Bronchial epithelial cell (primary cell): ENCODE measurements around the gene PFN1. TPM values are rescaled to one million over a fixed set of nuclear protein-coding genes. Genes with fewer than 3 reads are reported as not detected.

Experiments
- DNase-seq: peaks from one replicate; pipeline ENCODE4 v3.0.0-alpha.2; 2010; ENCODE audit warnings: low read depth
- FAIRE-seq: peaks from 2 replicates; lab custom pipeline; 2011; peaks lifted over from hg19 to GRCh38; lab: Jason Lieb, UNC
- H3K27me3 ChIP-seq: 2 replicates; pipeline ENCODE4 v1.5.1; 2011; ENCODE audit warnings: low read length; ENCODE audit not compliant: control insufficient read depth, insufficient read depth
- H3K36me3 ChIP-seq: 2 replicates; pipeline ENCODE4 v1.5.1; 2011; ENCODE audit warnings: low read length; ENCODE audit not compliant: control insufficient read depth, insufficient read depth
- H3K4me3 ChIP-seq: 2 replicates; pipeline ENCODE4 v1.5.1; 2011; ENCODE audit warnings: mild to moderate bottlenecking, low read depth, low read length, control low read depth
- total RNA-seq: library from RNA; depleted of rRNA; stranded (reverse); fragments of >200 nt; gene quantifications from 2 replicates; pipeline ENCODE4 v1.2.1, GENCODE V29; 2014
- TF ChIP-seq, protein P1 (sequence below): IDR thresholded peaks from 2 replicates; pipeline ENCODE4 v1.5.1; 2011; ENCODE audit warnings: mild to moderate bottlenecking, moderate library complexity, low read length, control low read depth, inconsistent platforms; ENCODE audit not compliant: insufficient read depth, severe bottlenecking

PFN1 gene
- total RNA-seq, 1 donor from 2014 or later, result 440 TPM

DNA sequence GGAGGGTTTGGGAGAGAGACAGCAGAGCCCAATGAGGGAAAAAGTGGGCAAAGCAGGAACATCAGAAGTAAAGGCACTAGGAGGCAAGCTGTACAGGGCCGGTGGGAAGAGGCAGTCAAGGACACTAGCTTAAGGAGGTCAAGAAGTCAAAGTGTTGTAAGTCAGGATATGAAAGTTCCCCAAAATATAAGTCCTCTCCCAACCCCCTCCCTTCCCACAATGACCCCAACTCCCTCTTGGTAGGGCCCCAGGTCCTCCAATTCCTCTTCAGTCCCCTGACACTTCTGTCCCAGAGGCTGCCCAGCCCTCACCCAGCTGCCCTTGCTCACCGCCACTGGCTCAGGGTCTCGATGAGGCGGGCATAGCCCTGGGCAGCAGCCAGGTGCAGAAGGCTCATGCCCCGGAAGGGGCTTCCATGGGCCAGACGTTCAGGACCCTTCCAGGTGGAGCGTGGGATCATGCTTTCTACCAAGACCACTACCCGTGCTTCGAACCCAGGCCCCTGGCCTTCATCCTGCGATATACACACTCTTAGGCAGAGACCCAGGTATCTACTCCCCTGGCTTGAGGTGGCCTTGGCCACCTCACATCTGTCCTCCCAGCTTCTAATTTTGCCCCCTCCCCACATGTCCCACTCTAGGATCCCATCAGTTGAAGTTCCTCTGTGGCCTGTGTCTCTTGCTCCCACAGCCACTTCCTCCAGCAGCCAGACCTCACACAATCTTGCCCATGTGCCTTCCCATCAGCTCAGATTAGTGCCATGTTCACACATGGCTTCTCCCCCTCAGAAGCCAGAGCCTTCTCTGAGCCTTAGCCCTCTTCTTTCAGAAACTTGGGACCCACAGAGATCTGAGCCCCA, 25.2 kb upstream of the PFN1 start:
- peaks cover 18% of the 10 kb centered on the region for H3K36me3 ChIP-seq

DNA sequence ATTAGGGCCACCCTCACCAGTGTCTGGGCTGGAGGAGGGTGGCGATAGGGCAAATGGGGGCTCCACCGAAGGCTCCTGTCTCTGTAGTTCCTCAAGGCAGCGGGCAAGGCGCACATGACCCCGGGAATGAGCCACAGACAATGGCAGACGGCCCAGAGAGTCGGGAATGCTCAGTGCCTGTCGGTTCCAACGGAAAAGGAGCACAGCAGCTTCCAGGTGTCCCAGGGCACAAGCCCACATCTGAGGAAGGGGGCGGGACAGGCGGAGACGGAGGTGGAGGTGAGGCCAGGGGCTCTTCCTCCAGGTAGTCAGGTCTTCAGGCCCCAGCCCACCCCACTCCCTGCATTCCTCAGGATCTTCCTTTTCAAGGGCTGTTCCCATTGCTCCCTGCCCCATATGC, 24.4 kb upstream of the PFN1 start:
- H3K4me3 ChIP-seq, result no peak overlapping the region
- FAIRE-seq, result no peak
- no peak for DNase-seq
- peaks cover 13% of the 10 kb centered on the region for H3K36me3 ChIP-seq
- TF ChIP-seq, protein P1, sequence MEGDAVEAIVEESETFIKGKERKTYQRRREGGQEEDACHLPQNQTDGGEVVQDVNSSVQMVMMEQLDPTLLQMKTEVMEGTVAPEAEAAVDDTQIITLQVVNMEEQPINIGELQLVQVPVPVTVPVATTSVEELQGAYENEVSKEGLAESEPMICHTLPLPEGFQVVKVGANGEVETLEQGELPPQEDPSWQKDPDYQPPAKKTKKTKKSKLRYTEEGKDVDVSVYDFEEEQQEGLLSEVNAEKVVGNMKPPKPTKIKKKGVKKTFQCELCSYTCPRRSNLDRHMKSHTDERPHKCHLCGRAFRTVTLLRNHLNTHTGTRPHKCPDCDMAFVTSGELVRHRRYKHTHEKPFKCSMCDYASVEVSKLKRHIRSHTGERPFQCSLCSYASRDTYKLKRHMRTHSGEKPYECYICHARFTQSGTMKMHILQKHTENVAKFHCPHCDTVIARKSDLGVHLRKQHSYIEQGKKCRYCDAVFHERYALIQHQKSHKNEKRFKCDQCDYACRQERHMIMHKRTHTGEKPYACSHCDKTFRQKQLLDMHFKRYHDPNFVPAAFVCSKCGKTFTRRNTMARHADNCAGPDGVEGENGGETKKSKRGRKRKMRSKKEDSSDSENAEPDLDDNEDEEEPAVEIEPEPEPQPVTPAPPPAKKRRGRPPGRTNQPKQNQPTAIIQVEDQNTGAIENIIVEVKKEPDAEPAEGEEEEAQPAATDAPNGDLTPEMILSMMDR, result no peak
- H3K27me3 ChIP-seq, result no peaks in the 10 kb centered on the region

More for the DNA sequence above, 25.2 kb upstream of the PFN1 start:
- TF ChIP-seq, protein P1, result no peak
- FAIRE-seq, result no peak
- H3K4me3 ChIP-seq, result no peak overlapping the region
- no peaks in the 10 kb centered on the region for H3K27me3 ChIP-seq
- no peak for DNase-seq

DNA sequence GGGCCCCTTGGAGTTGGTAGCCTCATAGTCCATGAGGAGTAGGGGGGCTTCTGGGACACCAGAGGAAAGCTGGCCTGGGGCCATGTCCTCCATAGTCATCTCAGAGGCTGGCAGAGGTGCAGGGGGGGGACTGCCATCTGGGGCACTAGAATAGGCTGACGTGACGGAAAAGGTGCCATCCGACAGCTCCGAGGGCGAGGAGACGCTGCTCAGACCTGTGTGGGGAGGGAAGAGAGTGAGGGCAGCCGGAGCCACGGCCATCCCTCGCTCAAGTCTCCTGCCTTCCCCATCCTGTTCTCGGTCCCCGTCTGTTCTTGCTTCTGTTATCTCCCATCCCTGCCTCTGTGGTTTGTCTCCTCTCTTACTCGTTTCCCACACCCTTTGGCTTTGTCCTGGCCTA, 24.0 kb upstream of the PFN1 start:
- H3K36me3 ChIP-seq, result peaks cover 13% of the 10 kb centered on the region
- TF ChIP-seq, protein P1, result no peak
- no peaks in the 10 kb centered on the region for H3K27me3 ChIP-seq
- FAIRE-seq, result no peak
- DNase-seq, result no peak
- H3K4me3 ChIP-seq, result no peak overlapping the region

- no peak for FAIRE-seq
- TF ChIP-seq, protein P1, result no peak
Observed at GRCh38 chr17:4971826-4972225, 23.5 kb upstream of the PFN1 start.

DNA sequence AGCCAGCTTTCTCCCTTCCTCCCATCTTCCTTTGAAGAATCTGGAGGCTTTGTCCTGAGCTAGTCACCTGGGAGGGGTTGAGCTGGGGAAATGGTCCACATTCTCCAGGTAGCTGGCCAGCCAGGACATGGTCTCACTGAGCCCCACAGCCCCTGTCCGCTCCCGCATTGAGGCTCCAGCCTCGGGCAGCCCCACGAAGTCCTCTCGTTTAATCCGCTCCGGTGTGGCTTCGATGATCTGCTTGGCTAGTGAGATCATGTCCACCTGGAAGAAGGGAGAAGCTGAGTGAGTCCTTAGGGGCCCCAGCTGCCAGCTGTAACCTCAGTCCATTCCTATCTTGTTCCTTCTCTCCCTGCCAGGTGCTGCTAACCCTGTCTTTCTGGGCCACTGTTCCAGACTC, 21.9 kb upstream of the PFN1 start:
- H3K4me3 ChIP-seq, result no peak overlapping the region
- TF ChIP-seq, protein P1, result no peak
- FAIRE-seq, result no peak
- peaks cover 10% of the 10 kb centered on the region for H3K36me3 ChIP-seq
- DNase-seq, result no peak
- no peaks in the 10 kb centered on the region for H3K27me3 ChIP-seq

More at GRCh38 chr17:4971826-4972225, 23.5 kb upstream of the PFN1 start:
- peaks cover 10% of the 10 kb centered on the region for H3K36me3 ChIP-seq
- no peak for DNase-seq
- no peak overlapping the region for H3K4me3 ChIP-seq
- H3K27me3 ChIP-seq, result no peaks in the 10 kb centered on the region
